Subcutaneous adipose tissue (tissue), 4 donors: ENCODE results near the gene ZBTB16. TPM values are rescaled to one million over a fixed set of nuclear protein-coding genes. Genes with fewer than 3 reads are reported as not detected.

ENCODE experiments used
- total RNA-seq, 4 donors: library from RNA; depleted of rRNA; stranded (reverse); fragments of >200 nt; gene quantifications; one replicate each; pipeline ENCODE4 v1.1.0, GENCODE V29; 2016
- TF ChIP-seq, protein P1 (sequence below): fragments of 450-650 bp; IDR thresholded peaks from one replicate; pipeline ENCODE4 v1.5.1; 2016; ENCODE audit warnings: low read depth, mild to moderate bottlenecking, control low read depth, antibody characterized with exemption, moderate library complexity

The ZBTB16 gene
- total RNA-seq, 4 donors from 2014 or later, result 167 to 446 (median 261) TPM

- TF ChIP-seq, protein P1, sequence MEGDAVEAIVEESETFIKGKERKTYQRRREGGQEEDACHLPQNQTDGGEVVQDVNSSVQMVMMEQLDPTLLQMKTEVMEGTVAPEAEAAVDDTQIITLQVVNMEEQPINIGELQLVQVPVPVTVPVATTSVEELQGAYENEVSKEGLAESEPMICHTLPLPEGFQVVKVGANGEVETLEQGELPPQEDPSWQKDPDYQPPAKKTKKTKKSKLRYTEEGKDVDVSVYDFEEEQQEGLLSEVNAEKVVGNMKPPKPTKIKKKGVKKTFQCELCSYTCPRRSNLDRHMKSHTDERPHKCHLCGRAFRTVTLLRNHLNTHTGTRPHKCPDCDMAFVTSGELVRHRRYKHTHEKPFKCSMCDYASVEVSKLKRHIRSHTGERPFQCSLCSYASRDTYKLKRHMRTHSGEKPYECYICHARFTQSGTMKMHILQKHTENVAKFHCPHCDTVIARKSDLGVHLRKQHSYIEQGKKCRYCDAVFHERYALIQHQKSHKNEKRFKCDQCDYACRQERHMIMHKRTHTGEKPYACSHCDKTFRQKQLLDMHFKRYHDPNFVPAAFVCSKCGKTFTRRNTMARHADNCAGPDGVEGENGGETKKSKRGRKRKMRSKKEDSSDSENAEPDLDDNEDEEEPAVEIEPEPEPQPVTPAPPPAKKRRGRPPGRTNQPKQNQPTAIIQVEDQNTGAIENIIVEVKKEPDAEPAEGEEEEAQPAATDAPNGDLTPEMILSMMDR, result no peak
Observed at GRCh38 chr11:114182471-114183043, 123.0 kb downstream of the ZBTB16 start.

- TF ChIP-seq, protein P1, result no peak
Observed at GRCh38 chr11:114183044-114183511, 123.6 kb downstream of the ZBTB16 start.

GRCh38 chr11:114185436-114185835 is 125.9 kb downstream of the ZBTB16 start:
- TF ChIP-seq, protein P1, result no peak

GRCh38 chr11:114187173-114187572 is 127.7 kb downstream of the ZBTB16 start:
- TF ChIP-seq, protein P1, result no peak

DNA sequence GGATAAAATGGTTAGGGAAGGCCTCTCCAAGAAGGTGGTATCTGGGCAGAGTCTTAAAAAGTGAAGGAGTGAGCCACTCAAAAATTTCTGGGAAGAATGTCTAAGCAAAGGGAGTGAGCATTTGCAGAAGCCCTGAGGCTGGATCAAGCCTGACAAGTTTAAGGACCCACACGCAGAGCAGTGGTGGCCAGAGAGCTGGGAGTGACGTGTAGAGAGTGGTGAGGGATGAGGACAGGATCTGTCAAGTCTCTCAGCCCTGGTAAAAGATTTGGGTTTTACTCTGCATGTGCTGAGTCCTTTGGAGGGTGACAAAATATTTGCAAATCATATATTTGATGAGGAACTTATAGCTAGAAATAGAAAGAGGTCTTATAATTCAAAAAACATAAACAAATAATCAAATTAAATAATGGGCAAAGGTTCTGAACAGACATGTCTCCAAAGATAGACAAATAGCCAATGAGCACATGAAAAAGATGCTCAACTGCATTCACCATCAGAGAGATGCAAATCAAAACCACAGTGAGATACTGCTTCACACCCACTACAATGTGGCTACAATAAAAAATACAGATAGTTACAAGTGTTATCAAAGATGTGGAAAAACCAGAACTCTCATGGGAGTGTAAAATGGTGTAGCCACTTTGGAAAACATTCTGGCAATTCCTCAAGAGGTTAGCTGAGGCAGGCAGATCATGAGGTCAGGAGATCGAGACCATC is 129.5 kb downstream of the ZBTB16 start:
- TF ChIP-seq, protein P1, result no peak

- TF ChIP-seq, protein P1, result no peak
Observed at GRCh38 chr11:114190630-114191029, 131.1 kb downstream of the ZBTB16 start.

DNA sequence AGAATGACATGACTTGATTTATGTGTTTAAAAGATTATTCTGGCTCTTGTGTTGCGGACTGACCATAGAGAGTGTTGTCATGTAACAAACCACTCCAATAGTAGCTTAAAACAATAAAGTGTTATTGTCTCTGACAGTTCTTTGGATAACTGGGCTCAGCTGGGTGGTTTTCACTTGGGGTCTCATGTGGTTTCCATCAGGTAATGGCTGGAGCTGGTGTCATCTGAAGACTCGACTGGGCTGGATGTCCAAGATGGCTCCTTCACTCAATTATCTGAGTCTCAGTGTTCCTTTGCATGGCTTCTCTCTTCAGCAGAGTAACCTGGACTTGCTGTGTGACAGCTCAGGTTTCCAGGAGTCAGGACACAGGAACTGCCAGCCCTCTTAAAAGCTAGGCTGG is 132.4 kb downstream of the ZBTB16 start:
- TF ChIP-seq, protein P1, result no peak
